GM23338 (cell line): Measurements from ENCODE around the gene SRSF5.

Experiments
- CREB1 ChIP-seq: fragments of 250-450 bp; sonication (Bioruptor Pico); IDR thresholded peaks from 2 replicates; pipeline ENCODE4 v1.5.0; 2020; ENCODE audit warnings: low read depth, mild to moderate bottlenecking, moderate library complexity
- CTCF ChIP-seq, 2 experiments: fragments of 200-600 bp in 1 of 2; sonication (generic) in 1 of 2; conservative IDR thresholded peaks; 2 replicates each; pipeline versions ENCODE4 v1.5.1 to v1.6.1; 2016 to 2017; ENCODE audit warnings: antibody characterized with exemption in 2 of 2, low read depth in 2 of 2, mild to moderate bottlenecking in 2 of 2, moderate library complexity in 1 of 2
- ETS1 ChIP-seq: IDR thresholded peaks from 2 replicates; pipeline ENCODE4 v1.6.1; 2016; ENCODE audit warnings: antibody characterized with exemption
- EZH2 ChIP-seq: fragments of 200-600 bp; sonication (generic); IDR thresholded peaks from one replicate; pipeline ENCODE4 v1.8.0; 2017; ENCODE audit warnings: antibody characterized with exemption, mild to moderate bottlenecking, low read depth; ENCODE audit not compliant: unreplicated experiment
- EZH2phosphoT487 ChIP-seq: fragments of 200-600 bp; sonication (generic); IDR thresholded peaks from one replicate; pipeline ENCODE4 v1.8.1; 2018; ENCODE audit warnings: antibody characterized with exemption; ENCODE audit not compliant: unreplicated experiment
- JUNB ChIP-seq: IDR thresholded peaks from one replicate; pipeline ENCODE4 v1.6.1; 2016; ENCODE audit warnings: antibody characterized with exemption; ENCODE audit not compliant: unreplicated experiment
- NANOG ChIP-seq: IDR thresholded peaks from 2 replicates; pipeline ENCODE4 v1.6.1; 2016; ENCODE audit warnings: antibody characterized with exemption, borderline replicate concordance
- POLR2AphosphoS5 ChIP-seq: IDR thresholded peaks from 2 replicates; pipeline ENCODE4 v1.6.1; 2016; ENCODE audit warnings: antibody characterized with exemption, low read depth
- REST ChIP-seq: IDR thresholded peaks from one replicate; pipeline ENCODE4 v1.6.1; 2018; ENCODE audit warnings: antibody characterized with exemption; ENCODE audit not compliant: unreplicated experiment
- STAT1 ChIP-seq: IDR thresholded peaks from one replicate; pipeline ENCODE4 v1.6.1; 2016; ENCODE audit warnings: antibody characterized with exemption; ENCODE audit not compliant: unreplicated experiment
- ZNF114 ChIP-seq: fragments of 250-450 bp; sonication (Bioruptor Pico); IDR thresholded peaks from 2 replicates; pipeline ENCODE4 v1.5.0; 2020; ENCODE audit warnings: mild to moderate bottlenecking, moderate library complexity
- ZNF331 ChIP-seq: fragments of 250-450 bp; sonication (Bioruptor Pico); IDR thresholded peaks from 2 replicates; pipeline ENCODE4 v1.5.0; 2020; ENCODE audit warnings: low read depth, mild to moderate bottlenecking, moderate library complexity
- ZNF462 ChIP-seq: fragments of 250-450 bp; sonication (Bioruptor Pico); IDR thresholded peaks from 2 replicates; pipeline ENCODE4 v1.5.0; 2020; ENCODE audit warnings: mild to moderate bottlenecking, moderate library complexity

- TF ChIP-seq CTCF (conservative IDR thresholded peaks at IDR 0.05; ENCODE audit: low read depth in 2 of 2) = no peak
- no peak for TF ChIP-seq REST
- no peak for TF ChIP-seq POLR2AphosphoS5
- no peak for TF ChIP-seq EZH2
- TF ChIP-seq CREB1 (CRISPR knock-in tag) = no peak
- TF ChIP-seq ZNF114 (CRISPR knock-in tag) = no peak
- no peak for TF ChIP-seq EZH2phosphoT487
- no peak for TF ChIP-seq NANOG
- no peak for TF ChIP-seq ZNF331 (CRISPR knock-in tag)
- no peak for TF ChIP-seq STAT1
- TF ChIP-seq JUNB = no peak
- TF ChIP-seq ETS1 = no peak
- no peak for TF ChIP-seq ZNF462 (CRISPR knock-in tag)
Observed at GRCh38 chr14:69795691-69796090, 28.7 kb downstream of the SRSF5 start.
